GM12892 (cell line): ENCODE data around the gene SERP2.

Experiments
- POLR2A ChIP-seq: IDR thresholded peaks from 2 replicates; pipeline ENCODE4 v1.6.1; 2011; ENCODE audit warnings: low read depth, low read length, control low read depth
- POLR2AphosphoS5 ChIP-seq: IDR thresholded peaks from 2 replicates; pipeline ENCODE4 v1.6.1; 2011; ENCODE audit warnings: low read depth, low read length, control low read depth

DNA sequence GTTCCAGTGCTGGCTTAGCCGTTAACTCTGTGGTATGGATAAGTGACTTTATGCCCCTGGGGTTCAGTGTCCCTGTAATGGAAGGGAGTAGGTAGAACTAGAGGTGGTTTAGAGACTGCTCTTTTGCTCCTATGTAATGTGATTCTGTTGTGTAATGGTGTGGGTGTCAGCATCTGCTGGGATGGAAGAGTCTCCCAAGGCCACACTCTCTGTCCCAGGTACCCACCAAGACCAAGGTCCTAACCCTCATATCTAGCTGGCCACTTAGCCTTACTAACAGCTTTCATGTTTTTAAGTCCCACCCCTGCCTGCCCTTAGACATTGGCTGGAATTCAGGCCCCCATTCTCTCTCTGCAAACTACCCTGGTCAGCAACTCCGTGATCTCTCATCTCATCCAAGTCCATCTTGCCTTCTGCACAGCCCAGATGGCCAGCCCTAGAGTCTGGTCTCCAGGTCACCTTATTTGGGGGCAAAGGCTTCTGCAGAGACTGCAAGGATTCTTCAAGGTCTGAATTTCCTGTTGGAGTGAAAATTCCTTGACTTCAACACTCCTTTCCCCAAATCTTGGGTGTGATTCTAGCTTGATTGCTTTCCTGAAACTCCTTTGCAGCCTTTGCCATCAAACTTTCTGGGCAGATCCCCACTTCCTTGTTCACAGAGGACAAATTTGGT, 48.4 kb downstream of the SERP2 start:
- TF ChIP-seq POLR2AphosphoS5 (no peak), POLR2A (no peak)
